Measurements from ENCODE around the gene ACOXL.

ACOXL gene

GRCh38 chr2:111165084-111165483, 432.7 kb downstream of the ACOXL start:
- Histone ChIP-seq H3K4ac (ENCODE audit: low read depth, low read length) (no peak overlapping the region), H3K9me3 (ENCODE audit: insufficient read depth, low read depth, low read length) (no peaks in the 10 kb centered on the region), H3K4me2 (ENCODE audit: low read length) (no peak overlapping the region), H3K4me1 (ENCODE audit: control insufficient read depth in 1 of 2, insufficient read depth in 2 of 2, low read length in 2 of 2) (peaks cover 8 to 16% of the 10 kb centered on the region in 2 experiments), H3K14ac (ENCODE audit: low read length) (no peak overlapping the region), H3K36me3 (ENCODE audit: control insufficient read depth in 1 of 2, insufficient read depth in 2 of 2, low read length in 2 of 2) (peaks cover 39 to 52% of the 10 kb centered on the region in 2 experiments), H2AFZ (ENCODE audit: insufficient read depth, low read length, poor library complexity) (no peak overlapping the region), H4K91ac (ENCODE audit: low read depth, low read length) (no peak overlapping the region), H2BK12ac (ENCODE audit: low read length) (no peak overlapping the region), H2BK5ac (ENCODE audit: low read depth, low read length, poor library complexity) (no peak overlapping the region), H3K9ac (ENCODE audit: low read length) (no peak overlapping the region), H3K4me3 (ENCODE audit: low read depth, low read length) (no peak overlapping the region), H4K12ac (ENCODE audit: low read depth, low read length) (no peak overlapping the region), H2AK5ac (ENCODE audit: low read length) (no peak overlapping the region), H3K79me2 (ENCODE audit: control insufficient read depth, insufficient read depth, low read length, poor library complexity) (peaks cover 3% of the 10 kb centered on the region), H2BK120ac (ENCODE audit: insufficient read depth, low read length, poor library complexity) (no peak overlapping the region), H3K27ac (ENCODE audit: low read depth, low read length) (no peak overlapping the region), H3K27me3 (ENCODE audit: insufficient read depth, low read length) (no peaks in the 10 kb centered on the region), H3K79me1 (ENCODE audit: low read length) (peaks cover 5% of the 10 kb centered on the region), H3K23ac (ENCODE audit: low read length) (no peak overlapping the region), H4K8ac (ENCODE audit: low read depth, low read length) (no peak overlapping the region), H3K18ac (ENCODE audit: low read length) (peak overlapping the region; percentile 17)
- no CpG with 5 or more reads among the region's 7 CpGs for WGBS (ENCODE audit: extremely low coverage, insufficient coverage, insufficient read length)
- no peak for DNase-seq

- peaks cover 1% of the 10 kb centered on the region for H3K79me2 ChIP-seq (ENCODE audit: control insufficient read depth, insufficient read depth, low read length, poor library complexity)
- H3K9ac ChIP-seq (ENCODE audit: low read length) = no peak overlapping the region
- no peak overlapping the region for H2AK5ac ChIP-seq (ENCODE audit: low read length)
- H2AFZ ChIP-seq (ENCODE audit: insufficient read depth, low read length, poor library complexity) = no peak overlapping the region
- peaks cover 36 to 47% of the 10 kb centered on the region in 2 experiments for H3K36me3 ChIP-seq (ENCODE audit: control insufficient read depth in 1 of 2, insufficient read depth in 2 of 2, low read length in 2 of 2)
- H3K4me3 ChIP-seq (ENCODE audit: low read depth, low read length) = no peak overlapping the region
- H2BK120ac ChIP-seq (ENCODE audit: insufficient read depth, low read length, poor library complexity) = no peak overlapping the region
- no peak overlapping the region for H3K4me2 ChIP-seq (ENCODE audit: low read length)
- H3K23ac ChIP-seq (ENCODE audit: low read length) = no peak overlapping the region
- H2BK5ac ChIP-seq (ENCODE audit: low read depth, low read length, poor library complexity) = no peak overlapping the region
- H3K9me3 ChIP-seq (ENCODE audit: insufficient read depth, low read depth, low read length) = no peaks in the 10 kb centered on the region
- no peak for DNase-seq
- H3K4ac ChIP-seq (ENCODE audit: low read depth, low read length) = no peak overlapping the region
- peak overlapping the region; percentile 51 for H3K18ac ChIP-seq (ENCODE audit: low read length)
- no peak overlapping the region for H3K27ac ChIP-seq (ENCODE audit: low read depth, low read length)
- H4K8ac ChIP-seq (ENCODE audit: low read depth, low read length) = no peak overlapping the region
- no peak overlapping the region for H4K91ac ChIP-seq (ENCODE audit: low read depth, low read length)
- peaks cover 4 to 9% of the 10 kb centered on the region in 2 experiments for H3K4me1 ChIP-seq (ENCODE audit: control insufficient read depth in 1 of 2, insufficient read depth in 2 of 2, low read length in 2 of 2)
- WGBS (ENCODE audit: extremely low coverage, insufficient coverage, insufficient read length) = no CpG with 5 or more reads among the region's 5 CpGs
- no peaks in the 10 kb centered on the region for H3K79me1 ChIP-seq (ENCODE audit: low read length)
- no peak overlapping the region for H4K12ac ChIP-seq (ENCODE audit: low read depth, low read length)
- no peaks in the 10 kb centered on the region for H3K27me3 ChIP-seq (ENCODE audit: insufficient read depth, low read length)
- no peak overlapping the region for H3K14ac ChIP-seq (ENCODE audit: low read length)
- H2BK12ac ChIP-seq (ENCODE audit: low read length) = no peak overlapping the region
These were observed 433.7 kb downstream of the ACOXL start for GRCh38 chr2:111166115-111166514.

GRCh38 chr2:111167076-111167862, 434.9 kb downstream of the ACOXL start:
- no peak overlapping the region for H2BK12ac ChIP-seq (ENCODE audit: low read length)
- WGBS (ENCODE audit: extremely low coverage, insufficient coverage, insufficient read length) = no CpG with 5 or more reads among the region's 9 CpGs

GRCh38 chr2:111167863-111168162, 435.4 kb downstream of the ACOXL start:
- Histone ChIP-seq H4K91ac (ENCODE audit: low read depth, low read length) (no peak overlapping the region), H3K4me3 (ENCODE audit: low read depth, low read length) (no peak overlapping the region), H3K4me1 (ENCODE audit: control insufficient read depth in 1 of 2, insufficient read depth in 2 of 2, low read length in 2 of 2) (peaks cover 7 to 18% of the 10 kb centered on the region in 2 experiments), H3K27ac (ENCODE audit: low read depth, low read length) (no peak overlapping the region), H2AK5ac (ENCODE audit: low read length) (no peak overlapping the region), H2BK5ac (ENCODE audit: low read depth, low read length, poor library complexity) (no peak overlapping the region), H3K79me2 (ENCODE audit: control insufficient read depth, insufficient read depth, low read length, poor library complexity) (no peaks in the 10 kb centered on the region), H3K36me3 (ENCODE audit: control insufficient read depth in 1 of 2, insufficient read depth in 2 of 2, low read length in 2 of 2) (peaks cover 25 to 33% of the 10 kb centered on the region in 2 experiments), H3K14ac (ENCODE audit: low read length) (no peak overlapping the region), H3K4me2 (ENCODE audit: low read length) (no peak overlapping the region), H4K8ac (ENCODE audit: low read depth, low read length) (no peak overlapping the region), H3K27me3 (ENCODE audit: insufficient read depth, low read length) (no peaks in the 10 kb centered on the region), H3K4ac (ENCODE audit: low read depth, low read length) (no peak overlapping the region), H3K23ac (ENCODE audit: low read length) (no peak overlapping the region), H3K9ac (ENCODE audit: low read length) (no peak overlapping the region), H2AFZ (ENCODE audit: insufficient read depth, low read length, poor library complexity) (no peak overlapping the region), H2BK12ac (ENCODE audit: low read length) (no peak overlapping the region), H3K9me3 (ENCODE audit: insufficient read depth, low read depth, low read length) (no peaks in the 10 kb centered on the region), H2BK120ac (ENCODE audit: insufficient read depth, low read length, poor library complexity) (no peak overlapping the region), H4K12ac (ENCODE audit: low read depth, low read length) (no peak overlapping the region), H3K79me1 (ENCODE audit: low read length) (no peaks in the 10 kb centered on the region), H3K18ac (ENCODE audit: low read length) (peak overlapping the region; percentile 33)
- no peak for DNase-seq
- no CpG with 5 or more reads among the region's 4 CpGs for WGBS (ENCODE audit: extremely low coverage, insufficient coverage, insufficient read length)

More at GRCh38 chr2:111167076-111167862, 434.9 kb downstream of the ACOXL start:
- no peak for DNase-seq
- Histone ChIP-seq H4K91ac (ENCODE audit: low read depth, low read length) (no peak overlapping the region), H3K27me3 (ENCODE audit: insufficient read depth, low read length) (no peaks in the 10 kb centered on the region), H2BK5ac (ENCODE audit: low read depth, low read length, poor library complexity) (no peak overlapping the region), H2AK5ac (ENCODE audit: low read length) (no peak overlapping the region), H3K79me1 (ENCODE audit: low read length) (no peaks in the 10 kb centered on the region), H3K4ac (ENCODE audit: low read depth, low read length) (no peak overlapping the region), H4K12ac (ENCODE audit: low read depth, low read length) (no peak overlapping the region), H3K4me1 (ENCODE audit: control insufficient read depth in 1 of 2, insufficient read depth in 2 of 2, low read length in 2 of 2) (peaks cover 7 to 16% of the 10 kb centered on the region in 2 experiments), H3K23ac (ENCODE audit: low read length) (no peak overlapping the region), H2BK120ac (ENCODE audit: insufficient read depth, low read length, poor library complexity) (no peak overlapping the region), H3K9me3 (ENCODE audit: insufficient read depth, low read depth, low read length) (no peaks in the 10 kb centered on the region), H3K14ac (ENCODE audit: low read length) (no peak overlapping the region), H3K79me2 (ENCODE audit: control insufficient read depth, insufficient read depth, low read length, poor library complexity) (no peaks in the 10 kb centered on the region), H3K27ac (ENCODE audit: low read depth, low read length) (no peak overlapping the region), H3K4me3 (ENCODE audit: low read depth, low read length) (no peak overlapping the region), H3K18ac (ENCODE audit: low read length) (no peak overlapping the region), H3K36me3 (ENCODE audit: control insufficient read depth in 1 of 2, insufficient read depth in 2 of 2, low read length in 2 of 2) (peaks cover 28 to 36% of the 10 kb centered on the region in 2 experiments), H4K8ac (ENCODE audit: low read depth, low read length) (no peak overlapping the region), H3K9ac (ENCODE audit: low read length) (no peak overlapping the region), H2AFZ (ENCODE audit: insufficient read depth, low read length, poor library complexity) (no peak overlapping the region), H3K4me2 (ENCODE audit: low read length) (no peak overlapping the region)
